ENCODE data around the gene ZNF423.
"Not testable (repeated sequence)": the region's sequence is repeated elsewhere in the genome, so short reads cannot be mapped to it uniquely, and the experiment has no call there.

Gene ZNF423

DNA sequence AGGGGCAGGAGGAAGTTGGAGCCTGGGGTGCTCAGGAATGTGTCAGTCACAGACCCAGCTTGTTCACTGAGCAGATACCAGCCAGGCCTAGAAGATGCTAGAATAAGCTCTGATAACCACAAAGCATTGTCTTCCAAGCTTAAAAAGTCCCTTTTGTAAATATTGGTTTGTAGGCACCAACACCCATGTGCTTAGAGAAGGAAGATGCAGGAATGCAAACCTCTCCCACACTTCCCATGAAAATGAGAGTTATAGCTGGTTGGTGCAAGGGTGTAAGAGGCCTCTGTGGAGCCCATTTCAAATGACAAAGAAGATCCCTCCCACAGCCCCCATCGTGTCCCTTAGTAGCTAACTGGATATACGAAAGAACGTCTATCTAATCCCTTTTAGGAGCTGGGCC is 272.0 kb downstream of the ZNF423 start:
- DNase-seq (ENCODE audit: low spot score): no peak

DNA sequence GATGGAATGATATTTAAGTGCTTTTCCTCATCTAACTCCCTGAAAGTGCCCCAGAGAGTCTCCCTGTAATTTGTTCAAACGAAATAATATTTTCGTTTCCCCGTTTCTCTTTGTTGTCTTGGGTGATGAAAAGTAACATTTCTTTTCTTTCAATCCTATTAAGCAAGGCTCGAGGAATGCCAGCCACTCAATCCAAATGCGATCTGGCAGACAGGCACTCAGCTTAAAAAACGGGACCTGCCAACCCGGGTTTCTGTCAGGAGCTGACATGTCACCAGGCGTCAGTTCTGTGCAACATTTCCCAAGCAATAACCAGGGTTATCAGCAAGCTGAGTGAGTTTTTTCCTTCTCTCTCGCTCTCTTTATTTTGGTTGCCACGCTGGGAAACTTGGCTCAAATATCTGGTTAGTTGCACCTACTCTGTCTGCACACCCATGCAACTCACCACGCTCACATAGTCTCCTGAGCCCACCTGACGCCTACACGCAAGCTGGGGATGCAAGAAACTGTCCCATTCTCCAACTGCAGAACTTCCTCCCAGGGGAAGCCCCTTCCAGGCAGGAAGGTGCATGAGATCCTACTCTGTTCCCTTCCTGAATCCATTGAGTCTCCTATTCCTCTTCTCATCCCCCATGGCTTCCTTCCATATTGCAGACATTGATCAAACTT is 274.1 kb downstream of the ZNF423 start:
- no peak for DNase-seq (ENCODE audit: low spot score)

DNA sequence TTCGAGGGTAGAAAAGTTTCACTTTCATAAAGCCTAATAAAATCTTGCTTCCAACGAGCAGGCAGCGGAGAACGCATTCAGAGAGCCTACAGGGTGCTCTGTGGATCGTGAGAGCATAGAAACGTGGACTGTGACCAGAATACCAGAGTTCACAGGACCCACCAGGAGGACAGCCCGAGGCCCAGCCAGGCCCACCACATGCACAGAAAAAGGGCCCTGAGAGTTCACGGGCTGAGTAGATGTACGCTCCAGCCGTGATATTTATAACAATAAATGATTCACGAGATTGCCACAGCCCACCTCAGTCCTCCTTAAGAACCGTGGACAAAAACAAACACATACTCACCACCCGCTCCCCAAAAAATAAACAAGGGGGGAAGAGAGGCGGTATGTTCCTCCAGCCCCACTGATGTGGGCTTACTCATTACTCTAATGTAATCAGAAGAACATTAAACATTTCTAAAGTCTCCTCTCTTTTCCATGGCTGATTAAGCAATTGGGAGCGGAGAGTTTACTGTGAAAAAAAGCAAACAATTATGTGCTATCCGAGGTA is 275.1 kb downstream of the ZNF423 start:
- DNase-seq (ENCODE audit: low spot score): no peak

DNA sequence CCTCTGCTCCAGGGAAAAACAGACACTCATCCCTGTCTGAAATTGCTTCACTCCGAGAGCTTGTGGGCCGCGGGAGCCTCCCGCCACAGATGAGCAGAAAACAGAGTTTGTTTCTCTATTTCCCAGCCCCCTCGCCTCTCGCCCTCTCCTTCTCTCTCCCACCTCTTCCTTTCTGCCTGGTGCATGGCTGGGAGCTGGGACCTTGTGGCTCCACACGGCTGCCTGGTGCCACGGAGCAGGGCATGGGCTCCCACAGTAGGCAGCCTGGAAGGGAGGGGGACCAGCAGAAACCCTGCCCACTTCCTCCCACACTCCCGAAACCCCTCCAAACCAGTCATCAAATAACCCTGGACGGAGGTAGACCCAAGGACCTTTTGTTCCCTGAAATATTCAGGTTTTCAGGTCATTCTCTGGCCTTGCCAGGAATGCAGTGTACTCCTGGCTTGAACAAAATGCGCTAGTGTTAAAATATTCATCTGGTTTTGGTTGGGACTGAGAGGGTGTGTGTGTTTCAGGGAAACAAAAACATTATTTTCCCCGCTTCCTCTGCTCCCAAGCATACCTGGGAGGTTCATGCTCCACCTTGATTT is 277.4 kb downstream of the ZNF423 start:
- DNase-seq (ENCODE audit: low spot score): no peak

DNA sequence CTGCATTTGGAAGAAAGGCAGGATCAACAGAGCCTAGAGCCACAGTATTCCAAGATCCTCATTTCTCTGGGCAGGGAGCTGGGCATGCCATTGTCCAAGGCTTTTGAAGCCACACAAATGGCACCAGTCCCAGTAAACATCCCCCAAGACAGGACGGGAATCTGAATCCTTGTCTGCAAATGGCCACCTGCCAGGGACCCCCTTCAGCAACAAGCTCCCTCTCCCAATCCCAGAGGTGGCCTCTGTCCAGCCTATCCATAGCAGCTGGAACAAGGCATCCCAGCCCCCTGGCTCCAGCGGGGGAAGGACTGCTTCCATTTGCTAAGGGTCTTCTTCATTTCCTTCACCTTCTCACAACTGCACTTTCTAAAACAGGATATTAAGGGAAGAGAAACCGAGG is 277.9 kb downstream of the ZNF423 start:
- DNase-seq (ENCODE audit: low spot score): no peak

DNA sequence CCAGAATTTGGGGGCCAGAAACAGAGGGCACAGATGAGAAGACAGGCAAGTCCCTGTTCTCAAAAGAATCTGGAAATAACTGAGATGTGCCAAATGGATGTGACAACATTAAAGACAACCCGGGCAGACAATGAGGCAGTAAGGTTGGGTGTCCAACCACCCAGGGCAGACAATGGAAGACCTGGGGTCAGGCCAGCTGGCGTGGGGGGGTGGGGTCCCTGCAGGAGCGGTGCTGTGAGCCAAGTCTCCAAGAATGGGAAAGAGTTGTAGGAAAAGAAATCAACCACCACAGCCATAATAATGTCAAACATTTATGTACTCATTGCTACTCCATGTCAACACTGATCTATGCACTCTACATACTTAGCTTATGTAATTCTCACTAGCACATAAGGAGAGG is 279.0 kb downstream of the ZNF423 start:
- no peak for DNase-seq (ENCODE audit: low spot score)

DNA sequence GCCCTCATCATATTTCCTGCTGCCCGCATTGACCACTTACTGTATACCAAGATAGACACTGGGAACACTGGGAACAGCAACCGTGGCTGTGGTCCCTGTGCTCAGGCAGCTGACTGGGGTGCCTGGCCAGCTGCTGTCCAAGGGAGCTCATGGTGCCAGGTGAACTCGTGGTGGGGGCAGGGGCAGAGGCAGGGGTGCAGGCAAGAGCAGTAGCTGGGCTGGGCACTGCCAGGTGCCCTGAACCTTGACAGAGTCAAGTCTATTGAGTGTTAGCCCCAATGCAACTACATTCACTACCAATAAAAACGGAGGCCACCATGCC is 279.8 kb downstream of the ZNF423 start:
- no peak for DNase-seq (ENCODE audit: low spot score)

GRCh38 chr16:49575346-49576172 is 280.4 kb downstream of the ZNF423 start:
- DNase-seq (ENCODE audit: low spot score): no peak

- no peak for DNase-seq (ENCODE audit: low spot score)
These were observed 281.1 kb downstream of the ZNF423 start for GRCh38 chr16:49574826-49575225.

DNA sequence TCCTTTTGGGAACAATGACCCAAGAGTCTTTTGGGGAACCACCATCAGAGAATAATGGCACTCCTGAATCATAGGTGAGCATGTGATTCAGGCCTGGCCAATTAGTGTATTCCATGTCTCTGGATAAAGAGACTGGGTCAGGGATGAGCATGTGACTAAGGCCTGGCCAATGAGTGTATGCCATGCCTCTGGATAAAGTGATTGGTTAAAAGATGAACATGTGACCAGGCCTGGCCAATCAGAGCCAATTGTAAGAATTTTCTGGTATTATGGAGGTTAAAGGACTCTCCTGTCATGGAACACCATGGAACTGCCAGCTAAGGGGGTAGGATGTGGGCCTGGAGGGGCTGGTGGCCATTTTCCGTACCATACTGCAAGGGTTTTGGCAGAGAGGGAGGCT is 288.0 kb downstream of the ZNF423 start:
- DNase-seq (ENCODE audit: low spot score): no peak

DNA sequence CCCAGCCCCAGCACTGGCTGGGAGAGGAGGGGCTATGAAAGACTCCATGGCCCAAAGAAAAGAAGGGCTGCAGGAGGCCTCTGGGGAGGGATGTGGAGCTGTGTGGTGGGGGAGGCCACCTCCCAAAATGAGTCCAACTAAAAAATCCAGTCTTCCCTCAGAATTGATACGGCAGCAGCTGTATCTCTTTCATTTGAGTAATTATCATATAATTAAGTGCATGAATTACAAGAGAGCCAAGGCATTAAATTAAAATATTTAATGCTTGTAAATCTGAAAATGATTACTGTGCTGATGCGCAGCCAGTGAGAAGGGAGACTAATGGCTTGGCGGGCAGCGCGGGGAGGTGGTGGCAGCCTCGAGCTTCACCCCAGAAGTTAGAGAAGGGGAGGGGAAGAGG is 289.5 kb downstream of the ZNF423 start:
- no peak for DNase-seq (ENCODE audit: low spot score)

GRCh38 chr16:49564496-49565229 is 291.2 kb downstream of the ZNF423 start:
- no peak for DNase-seq (ENCODE audit: low spot score)

DNA sequence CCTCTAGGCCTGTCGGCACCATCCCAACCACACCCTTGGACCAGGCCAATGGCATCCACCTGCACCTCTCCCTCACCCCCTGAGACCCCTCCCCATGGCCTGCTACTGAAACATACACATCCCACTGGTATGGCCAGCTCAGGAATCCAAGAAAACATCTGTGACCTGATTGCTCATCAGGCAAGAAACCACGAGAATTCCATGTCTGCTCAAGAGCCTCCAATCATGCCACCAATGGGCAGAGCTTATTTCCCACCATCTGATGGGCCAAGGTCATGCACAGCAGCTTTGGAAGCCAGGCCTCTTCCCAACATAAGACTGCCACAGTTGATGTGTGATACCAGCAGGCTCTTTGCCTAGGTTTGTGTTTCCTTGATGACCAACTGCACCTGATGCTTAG is 292.2 kb downstream of the ZNF423 start:
- DNase-seq (ENCODE audit: low spot score): no peak

DNA sequence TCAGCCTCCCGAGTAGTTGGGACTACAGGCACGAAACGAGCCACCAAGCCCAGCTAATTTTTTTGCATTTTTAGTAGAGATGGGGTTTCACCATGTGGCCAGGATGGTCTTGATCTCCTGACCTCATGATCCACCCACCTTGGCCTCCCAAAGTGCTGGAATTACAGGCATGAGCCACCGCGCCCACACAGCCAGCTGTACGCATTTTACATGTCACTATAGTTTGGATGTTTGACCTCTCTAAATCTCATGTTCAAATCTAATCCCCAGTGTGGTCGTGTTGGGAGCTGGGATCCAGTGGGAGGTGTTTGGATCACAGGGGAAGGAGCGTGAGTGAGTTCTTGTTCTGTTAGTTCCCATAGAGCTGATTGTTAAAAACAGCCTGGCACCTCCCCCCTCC is 293.0 kb downstream of the ZNF423 start:
- not testable (repeated sequence) for DNase-seq (ENCODE audit: low spot score)

DNA sequence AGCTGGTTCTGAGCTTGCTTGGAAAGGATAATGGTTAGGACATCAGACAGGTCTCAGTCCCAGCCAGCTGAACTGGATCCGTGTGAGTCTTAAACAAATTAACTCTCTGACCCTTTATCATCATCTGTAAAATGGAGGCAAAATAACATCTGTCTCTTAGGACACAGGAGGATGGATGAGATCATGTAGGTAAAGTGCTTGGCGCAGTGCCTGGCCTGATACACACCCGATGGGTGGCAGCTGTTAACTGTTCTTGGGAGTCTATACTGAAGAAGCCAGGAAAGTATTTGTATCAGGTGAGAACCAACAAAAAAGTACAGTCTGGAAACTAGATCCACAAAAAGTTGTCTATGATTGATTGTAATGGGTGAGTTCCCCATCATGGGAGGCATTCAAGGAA is 293.7 kb downstream of the ZNF423 start:
- DNase-seq (ENCODE audit: low spot score): no peak

DNA sequence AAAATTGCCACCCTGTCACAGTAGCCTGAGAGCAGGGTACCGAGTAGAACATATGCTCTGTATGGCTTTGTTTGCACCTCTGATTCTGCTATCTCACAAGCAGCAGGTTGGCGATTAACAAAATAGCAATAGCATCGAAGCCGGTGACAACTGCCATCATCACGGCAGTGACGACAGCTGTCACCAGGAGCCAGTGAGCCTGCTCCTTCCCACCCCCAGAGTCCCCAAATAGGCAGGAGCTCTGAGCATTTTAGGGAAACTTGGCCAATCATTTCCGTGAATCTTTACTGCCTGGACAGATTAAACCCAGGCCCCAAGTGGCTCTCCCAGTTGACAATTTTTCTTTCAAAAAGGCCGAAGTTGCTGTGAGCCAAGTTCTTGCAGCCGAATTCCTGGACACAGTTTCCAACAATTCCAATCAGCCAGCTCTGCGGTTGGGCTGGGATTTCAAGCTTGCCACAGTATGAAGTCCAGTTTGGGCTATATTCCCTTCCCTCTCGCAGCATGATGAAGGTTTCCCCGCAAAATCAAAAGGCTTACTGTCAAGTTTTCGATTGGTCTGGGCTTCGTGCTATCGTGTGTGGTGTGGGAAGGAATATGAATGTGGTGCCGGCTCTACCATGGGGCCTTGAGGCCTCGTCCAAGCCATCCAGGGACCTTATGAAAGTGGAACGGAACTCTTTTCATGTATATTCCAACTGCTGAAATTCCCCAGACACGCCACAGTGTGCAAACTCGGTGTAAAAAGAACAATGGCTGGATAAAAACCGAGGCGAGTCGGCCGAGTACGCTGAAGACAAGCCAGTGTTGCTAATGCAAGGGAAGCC is 295.7 kb downstream of the ZNF423 start:
- DNase-seq (ENCODE audit: low spot score): peak; percentile 27

GRCh38 chr16:49559242-49559641 is 296.7 kb downstream of the ZNF423 start:
- no peak for DNase-seq (ENCODE audit: low spot score)

- DNase-seq (ENCODE audit: low spot score): no peak
These were observed 297.5 kb downstream of the ZNF423 start for GRCh38 chr16:49558451-49558850.

- DNase-seq (ENCODE audit: low spot score): no peak
These were observed 299.1 kb downstream of the ZNF423 start for GRCh38 chr16:49556606-49557446.

DNA sequence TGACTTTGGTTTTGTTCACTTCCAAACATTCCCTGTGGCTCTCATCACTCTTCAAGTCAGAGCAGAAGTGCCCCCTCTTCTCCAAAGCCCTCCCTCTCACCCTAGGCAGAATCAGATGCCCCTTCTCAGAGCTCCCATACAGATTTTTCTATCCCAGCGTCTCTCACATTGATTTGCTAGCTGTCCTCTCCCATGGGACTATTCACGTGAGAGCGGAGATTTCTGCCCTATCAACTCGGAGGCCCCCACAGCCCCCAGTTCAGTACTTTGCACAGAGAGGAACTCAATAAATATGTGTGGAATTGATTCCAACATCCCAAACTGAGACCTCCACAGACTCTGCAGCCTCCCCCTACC is 299.7 kb downstream of the ZNF423 start:
- DNase-seq (ENCODE audit: low spot score): no peak

DNA sequence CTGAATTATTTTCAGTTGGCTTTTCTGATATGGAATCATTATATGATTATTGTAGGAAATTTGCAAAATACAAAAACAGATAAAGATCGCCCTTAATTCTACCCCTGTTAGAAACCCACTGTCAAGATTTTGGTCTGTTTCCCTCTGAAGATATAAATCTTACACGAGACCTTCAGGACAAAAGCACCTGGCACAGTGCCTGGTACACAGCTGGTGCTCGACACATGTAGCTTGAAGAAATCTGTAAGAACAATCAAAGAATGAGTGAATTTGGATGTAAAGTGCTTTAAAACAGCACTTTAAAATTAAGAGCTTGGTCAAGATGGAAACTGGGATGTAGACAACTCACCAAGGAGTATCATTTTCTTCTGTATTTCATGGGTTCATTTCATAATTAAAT is 301.2 kb downstream of the ZNF423 start:
- DNase-seq (ENCODE audit: low spot score): no peak

Measured in AG20443 (cell line).